ENCODE results near the gene GRHL3. TPM values are rescaled to one million over a fixed set of nuclear protein-coding genes. Genes with fewer than 3 reads are reported as not detected.

GRHL3 gene
- total RNA-seq, 3 donors from 2014 or later, result not detected

DNA sequence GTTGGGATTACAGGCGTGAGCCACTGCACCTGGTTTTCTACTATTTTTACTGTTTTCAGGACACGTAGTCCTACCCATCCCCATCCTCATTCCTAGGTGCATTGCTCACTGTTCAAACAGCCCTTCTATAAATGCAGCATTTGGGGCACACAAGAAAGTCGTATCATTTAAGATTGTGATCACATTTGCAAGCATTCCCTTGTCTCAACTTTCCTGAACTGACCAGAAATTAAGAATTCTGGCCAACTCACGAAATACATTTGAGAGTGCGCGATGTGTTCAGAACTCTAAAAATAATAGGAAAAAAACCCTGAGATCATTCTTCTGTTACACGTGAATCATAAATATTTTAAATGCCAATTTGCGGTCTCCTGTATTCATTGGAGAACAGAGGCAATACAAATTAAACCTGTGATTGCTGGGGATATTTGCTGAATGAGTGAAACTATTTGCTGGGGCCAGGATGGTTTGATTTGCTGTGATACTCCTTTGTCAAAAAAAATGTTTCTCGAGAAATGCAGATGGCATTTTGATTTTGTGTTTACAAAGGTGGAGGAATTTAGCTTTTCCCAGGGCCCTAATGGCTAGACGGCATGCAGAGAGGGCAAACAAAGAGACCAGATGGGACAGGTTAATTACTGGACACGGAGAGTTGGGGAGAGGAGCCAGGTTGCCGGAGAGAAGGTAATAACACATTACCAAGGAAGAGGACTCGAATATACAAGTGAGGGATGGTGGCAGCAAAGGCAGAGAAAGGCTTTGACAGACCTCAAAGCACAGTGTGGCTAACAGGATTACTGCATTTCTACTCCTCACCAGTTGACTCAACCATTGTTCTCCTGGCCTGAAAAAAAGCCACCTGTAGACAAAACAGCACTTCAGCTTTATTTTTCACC is 56.0 kb downstream of the GRHL3 start:
- DNase-seq, result no peak
- Mint-ChIP-seq H3K36me3 (ENCODE audit: insufficient read depth) (peaks cover 7% of the 10 kb centered on the region), H3K4me1 (ENCODE audit: low read depth) (peaks cover 3% of the 10 kb centered on the region), H3K27me3 (ENCODE audit: low read depth) (no peaks in the 10 kb centered on the region), H3K4me3 (no peak overlapping the region), H3K9me3 (no peaks in the 10 kb centered on the region)
- ATAC-seq, result no peak

DNA sequence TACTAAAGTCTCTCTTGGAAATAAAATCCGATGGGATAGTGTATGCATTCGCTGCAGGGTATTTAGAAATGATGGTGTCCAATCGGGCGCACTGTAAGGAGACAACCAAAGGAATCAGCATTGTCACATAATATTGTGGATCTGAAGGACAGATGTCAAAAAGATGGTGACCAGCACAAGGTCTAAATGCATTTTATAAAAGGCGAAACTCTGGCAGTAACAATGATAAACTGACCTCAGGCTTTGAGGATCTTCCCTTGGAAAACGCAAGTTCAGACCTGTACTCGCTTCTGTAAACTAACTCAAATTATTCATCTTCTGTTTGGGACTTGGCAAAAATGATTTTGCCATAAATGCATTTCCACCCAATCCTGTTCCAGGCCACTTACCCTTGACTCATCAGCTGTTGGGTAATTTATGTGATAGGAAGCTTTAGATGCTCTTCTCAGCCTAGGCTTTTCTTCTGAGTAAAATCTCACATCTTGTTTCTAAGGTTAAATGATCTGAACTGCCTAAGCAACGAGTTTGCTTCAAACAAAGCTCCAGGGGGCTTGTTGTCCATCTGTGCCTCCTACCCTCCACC is 60.7 kb downstream of the GRHL3 start:
- H3K9me3 Mint-ChIP-seq, result no peaks in the 10 kb centered on the region
- peaks cover 10% of the 10 kb centered on the region for H3K36me3 Mint-ChIP-seq (ENCODE audit: insufficient read depth)
- no peak for ATAC-seq
- H3K4me1 Mint-ChIP-seq (ENCODE audit: low read depth), result peaks cover 8% of the 10 kb centered on the region
- no peak overlapping the region for H3K4me3 Mint-ChIP-seq
- no peak for DNase-seq
- H3K27me3 Mint-ChIP-seq (ENCODE audit: low read depth), result no peaks in the 10 kb centered on the region

DNA sequence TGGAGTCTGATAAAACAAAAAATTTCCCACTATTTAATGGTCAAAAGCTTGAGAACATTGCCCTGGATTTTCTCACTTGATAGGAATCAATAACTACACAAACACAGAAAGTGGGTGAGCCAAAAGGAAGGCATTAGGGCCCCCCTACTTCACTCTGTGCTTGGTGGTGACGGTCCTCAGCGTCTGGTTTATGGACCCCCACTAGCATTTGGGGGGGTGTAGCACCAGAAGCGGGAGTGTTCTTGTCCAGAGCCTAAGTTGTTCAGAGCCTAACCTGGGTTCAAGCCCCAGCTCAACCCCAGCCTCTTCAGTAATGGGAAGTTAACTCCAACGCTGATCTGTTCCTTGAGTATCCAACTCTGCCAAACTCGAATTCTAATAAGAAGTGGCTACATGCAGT is 61.4 kb downstream of the GRHL3 start:
- Mint-ChIP-seq H3K4me3 (no peak overlapping the region), H3K36me3 (ENCODE audit: insufficient read depth) (peaks cover 10% of the 10 kb centered on the region), H3K27me3 (ENCODE audit: low read depth) (no peaks in the 10 kb centered on the region), H3K9me3 (no peaks in the 10 kb centered on the region), H3K4me1 (ENCODE audit: low read depth) (peaks cover 15% of the 10 kb centered on the region)
- no peak for DNase-seq
- no peak for ATAC-seq

DNA sequence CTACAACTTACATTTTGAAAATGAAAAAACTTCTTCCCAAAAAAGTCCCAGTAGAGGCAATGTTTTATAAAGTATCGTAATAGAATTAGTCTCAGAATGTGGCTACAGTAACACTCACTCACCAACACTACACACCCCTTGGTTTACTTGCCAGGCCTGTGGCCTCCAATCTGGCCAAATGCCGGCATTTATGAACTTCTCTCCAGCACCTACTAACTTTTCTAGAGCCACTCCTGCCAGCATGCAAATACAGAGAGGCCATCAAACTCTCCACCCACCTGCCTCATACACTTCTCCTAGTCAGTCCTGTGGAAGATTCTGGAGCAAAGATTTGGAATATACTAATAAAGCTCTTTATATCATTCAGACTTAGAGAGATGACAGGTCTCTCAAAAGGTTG is 62.1 kb downstream of the GRHL3 start:
- peaks cover 10% of the 10 kb centered on the region for H3K36me3 Mint-ChIP-seq (ENCODE audit: insufficient read depth)
- H3K4me3 Mint-ChIP-seq, result no peak overlapping the region
- no peaks in the 10 kb centered on the region for H3K9me3 Mint-ChIP-seq
- H3K27me3 Mint-ChIP-seq (ENCODE audit: low read depth), result no peaks in the 10 kb centered on the region
- ATAC-seq (no peak), DNase-seq (no peak)
- peaks cover 18% of the 10 kb centered on the region for H3K4me1 Mint-ChIP-seq (ENCODE audit: low read depth)

DNA sequence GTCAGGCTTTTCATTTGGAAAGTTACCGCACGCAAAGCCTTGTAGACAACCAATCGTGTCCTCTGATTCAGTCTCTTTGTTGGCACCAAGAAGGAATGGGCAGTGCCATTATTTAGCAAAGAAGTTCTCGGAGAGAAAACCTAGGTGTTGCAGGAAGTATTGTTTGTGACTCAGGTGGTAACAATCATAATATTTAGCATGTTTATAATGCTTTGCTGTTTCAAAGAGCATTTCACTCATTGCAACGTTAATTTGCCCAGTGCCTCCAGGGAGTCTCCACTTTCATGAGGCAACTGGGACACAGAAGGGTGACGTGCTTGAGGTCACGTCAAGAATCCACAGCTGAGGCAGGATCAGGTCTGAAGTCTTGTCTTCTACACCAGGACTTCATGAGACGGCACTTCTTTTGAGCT is 63.0 kb downstream of the GRHL3 start:
- no peak for ATAC-seq
- Mint-ChIP-seq H3K4me3 (no peak overlapping the region), H3K27me3 (ENCODE audit: low read depth) (no peaks in the 10 kb centered on the region), H3K9me3 (no peaks in the 10 kb centered on the region), H3K36me3 (ENCODE audit: insufficient read depth) (peaks cover 14% of the 10 kb centered on the region), H3K4me1 (ENCODE audit: low read depth) (peaks cover 20% of the 10 kb centered on the region)
- no peak for DNase-seq

DNA sequence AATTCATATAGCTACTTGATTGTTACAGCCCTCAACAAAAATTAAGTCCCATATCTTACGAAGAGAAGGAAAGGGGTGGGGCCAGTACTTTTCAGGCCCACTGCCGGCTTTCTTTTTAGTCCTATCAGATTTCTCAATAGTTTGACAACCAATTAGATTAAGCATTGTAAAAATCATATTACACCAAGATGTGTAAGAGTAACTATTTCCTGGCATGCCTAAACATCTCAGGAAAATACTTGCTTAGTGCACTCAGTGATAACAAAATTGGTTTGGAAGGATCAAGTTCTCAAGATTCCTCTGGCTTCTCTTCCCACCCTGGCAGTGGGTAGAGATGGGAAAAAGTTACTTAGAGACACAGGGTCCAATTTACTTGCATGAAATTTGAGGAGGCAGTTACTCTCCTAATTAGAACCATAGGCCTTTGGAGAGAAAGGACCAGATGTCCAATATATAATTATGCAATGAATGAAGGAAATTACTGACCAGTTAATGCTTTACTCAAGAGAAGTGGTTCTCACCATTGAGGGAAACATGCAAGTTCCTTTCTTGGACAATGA is 64.3 kb downstream of the GRHL3 start:
- Mint-ChIP-seq H3K36me3 (ENCODE audit: insufficient read depth) (peaks cover 11% of the 10 kb centered on the region), H3K4me3 (no peak overlapping the region), H3K4me1 (ENCODE audit: low read depth) (peaks cover 20% of the 10 kb centered on the region), H3K27me3 (ENCODE audit: low read depth) (no peaks in the 10 kb centered on the region), H3K9me3 (no peaks in the 10 kb centered on the region)
- ATAC-seq, result no peak
- DNase-seq, result no peak

DNA sequence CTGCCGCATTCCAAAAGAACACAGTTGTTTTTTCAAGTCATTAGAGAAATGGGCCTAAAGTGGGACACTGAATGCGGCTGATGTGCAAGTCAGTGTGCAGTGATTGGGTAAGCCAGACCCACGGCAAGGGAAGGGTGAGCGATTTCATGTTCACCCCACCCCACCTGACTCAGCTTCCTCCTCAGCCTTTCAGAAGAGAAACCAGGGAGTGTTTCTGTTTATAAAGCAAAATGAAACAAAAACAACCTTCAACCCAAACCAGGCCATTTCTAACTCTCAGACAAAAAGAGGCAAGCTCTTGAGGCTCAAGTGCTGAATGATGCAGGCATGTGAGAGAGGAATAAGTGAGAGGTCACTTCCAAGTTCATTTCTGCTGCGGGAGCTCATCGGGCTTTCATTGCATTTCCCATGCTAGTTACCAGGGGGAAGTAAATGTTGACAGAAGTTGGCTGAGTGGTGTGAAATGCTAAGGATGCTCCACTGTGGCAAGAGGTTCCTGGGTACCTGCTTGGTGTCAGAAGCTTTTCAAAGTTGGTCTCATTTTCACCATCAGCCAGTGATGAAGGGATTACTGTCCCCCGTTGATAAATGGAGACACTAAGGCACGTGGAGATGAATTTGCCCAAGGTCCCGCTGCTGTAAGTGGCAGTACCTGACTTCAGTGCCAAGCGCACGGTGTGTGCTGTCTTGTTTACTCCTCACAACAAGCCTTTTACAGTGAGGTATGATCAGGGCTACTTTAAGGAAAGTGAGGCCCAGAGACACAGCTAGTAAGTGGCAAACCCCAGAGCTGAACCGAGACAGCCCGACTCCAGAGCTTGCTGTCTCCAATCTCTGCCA is 65.3 kb downstream of the GRHL3 start:
- H3K27me3 Mint-ChIP-seq (ENCODE audit: low read depth), result no peaks in the 10 kb centered on the region
- peaks cover 12% of the 10 kb centered on the region for H3K36me3 Mint-ChIP-seq (ENCODE audit: insufficient read depth)
- H3K9me3 Mint-ChIP-seq, result no peaks in the 10 kb centered on the region
- H3K4me3 Mint-ChIP-seq, result no peak overlapping the region
- DNase-seq (peak; percentile 34), ATAC-seq (peak; percentile 88)
- peaks cover 20% of the 10 kb centered on the region for H3K4me1 Mint-ChIP-seq (ENCODE audit: low read depth)

DNA sequence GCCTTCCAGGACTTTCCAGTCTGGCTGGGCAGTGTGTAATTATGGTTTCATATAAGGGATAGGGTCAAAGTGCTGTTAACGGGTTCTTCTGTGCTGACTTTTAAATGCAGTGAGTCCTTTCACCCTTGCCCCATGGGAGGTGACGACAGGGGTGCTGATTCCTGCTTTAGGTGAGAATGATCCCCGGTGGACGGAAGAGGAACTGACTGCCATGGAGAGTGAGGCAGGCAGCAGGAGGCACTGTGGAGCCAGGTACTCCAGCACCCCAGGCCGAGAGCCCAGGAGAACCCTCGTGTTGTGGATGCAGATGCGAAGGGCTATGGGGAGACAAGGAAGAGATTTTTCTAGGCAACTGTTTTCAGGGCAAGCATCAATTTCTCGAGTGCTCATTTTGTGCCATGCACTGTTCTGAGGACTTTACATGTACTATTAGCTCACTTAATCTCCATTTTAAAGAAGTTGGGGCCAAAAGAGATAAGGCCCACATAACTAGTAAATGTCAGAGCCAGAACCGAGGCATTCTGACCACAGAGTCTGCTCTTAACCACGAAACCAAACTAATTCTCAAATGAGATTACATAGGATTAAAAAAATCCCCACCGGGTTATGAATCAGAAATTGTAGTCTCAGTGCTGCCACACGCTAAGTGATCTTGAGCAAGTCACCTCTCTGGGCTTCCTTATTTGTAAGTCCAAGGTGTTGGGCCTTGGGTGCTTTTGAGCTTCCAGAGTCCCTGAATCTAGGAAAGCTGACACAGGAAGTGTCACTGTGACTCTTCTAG is 66.2 kb downstream of the GRHL3 start:
- Mint-ChIP-seq H3K4me3 (no peak overlapping the region), H3K4me1 (ENCODE audit: low read depth) (peaks cover 20% of the 10 kb centered on the region), H3K36me3 (ENCODE audit: insufficient read depth) (peaks cover 14% of the 10 kb centered on the region), H3K27me3 (ENCODE audit: low read depth) (no peaks in the 10 kb centered on the region), H3K9me3 (no peaks in the 10 kb centered on the region)
- ATAC-seq (peak; percentile 64), DNase-seq (peak; percentile 16)

DNA sequence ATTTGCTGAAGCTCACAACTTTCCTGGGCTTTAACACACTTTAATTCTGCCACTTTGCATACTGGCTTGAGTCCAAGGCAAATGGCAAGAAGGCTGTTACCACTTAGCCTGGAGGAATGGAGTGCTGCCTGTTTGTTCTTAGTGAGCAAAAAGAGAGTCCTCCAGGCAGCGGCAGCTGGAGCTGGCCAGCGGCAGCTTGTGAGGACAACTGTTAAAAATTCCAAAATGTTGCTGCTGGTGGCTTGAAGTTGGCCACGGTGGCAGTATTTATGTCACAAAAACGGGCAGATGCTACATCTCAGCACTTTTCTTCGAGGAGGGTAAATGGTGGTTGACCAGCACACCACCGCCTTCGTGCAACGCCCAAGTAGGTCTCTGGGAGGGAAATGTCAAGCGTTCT is 67.1 kb downstream of the GRHL3 start:
- DNase-seq (no peak), ATAC-seq (no peak)
- Mint-ChIP-seq H3K4me1 (ENCODE audit: low read depth) (peaks cover 22% of the 10 kb centered on the region), H3K9me3 (no peaks in the 10 kb centered on the region), H3K4me3 (no peak overlapping the region), H3K36me3 (ENCODE audit: insufficient read depth) (peaks cover 14% of the 10 kb centered on the region), H3K27me3 (ENCODE audit: low read depth) (no peaks in the 10 kb centered on the region)

DNA sequence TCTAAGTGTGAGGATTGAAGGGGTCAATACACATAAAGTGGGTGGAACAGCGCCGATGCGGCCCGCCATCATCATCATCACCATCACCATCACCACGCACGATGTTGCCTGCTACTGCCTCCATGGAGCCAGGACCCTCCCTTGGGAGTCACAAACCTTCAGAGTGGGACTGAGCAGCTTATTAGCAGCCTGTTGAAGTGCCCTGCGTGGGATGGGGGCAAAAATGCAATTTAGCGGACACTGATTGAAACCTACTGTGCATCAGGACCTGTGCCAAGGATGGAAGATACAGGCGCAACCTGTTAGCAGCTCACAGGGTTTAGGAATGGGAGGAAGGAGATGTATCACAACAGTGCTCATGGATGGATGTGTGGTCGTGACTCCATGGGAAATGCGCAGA is 67.8 kb downstream of the GRHL3 start:
- H3K4me3 Mint-ChIP-seq, result no peak overlapping the region
- no peak for DNase-seq
- no peak for ATAC-seq

DNA sequence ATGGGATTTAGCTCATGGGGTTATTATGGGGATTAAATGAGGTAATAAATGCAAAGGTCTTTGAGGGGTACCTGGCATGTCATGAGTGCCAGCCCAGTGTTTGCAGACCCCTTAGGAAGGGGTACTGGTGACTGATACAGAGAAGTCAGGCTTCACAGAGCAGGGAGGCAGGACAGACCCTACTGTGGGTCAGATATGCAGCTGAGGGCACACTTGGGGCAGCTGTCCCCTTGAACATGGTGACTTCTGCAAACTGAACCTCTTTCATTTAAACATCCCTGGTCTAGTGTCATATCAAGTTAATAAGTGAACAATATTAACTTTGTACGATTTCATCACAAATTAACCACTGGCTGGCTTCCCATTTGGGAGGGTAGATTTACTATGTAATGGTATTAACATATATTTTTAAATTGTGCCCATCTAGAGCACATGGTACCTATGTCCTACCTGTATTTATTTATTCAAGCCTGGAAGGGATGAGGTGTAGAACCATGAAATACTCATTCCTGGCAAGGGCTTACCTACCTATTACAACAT is 68.5 kb downstream of the GRHL3 start:
- Mint-ChIP-seq H3K4me3 (no peak overlapping the region), H3K9me3 (no peaks in the 10 kb centered on the region), H3K4me1 (ENCODE audit: low read depth) (peaks cover 36% of the 10 kb centered on the region), H3K36me3 (ENCODE audit: insufficient read depth) (peaks cover 14% of the 10 kb centered on the region), H3K27me3 (ENCODE audit: low read depth) (no peaks in the 10 kb centered on the region)
- ATAC-seq (no peak), DNase-seq (no peak)

More for the DNA sequence above, 67.8 kb downstream of the GRHL3 start:
- H3K9me3 Mint-ChIP-seq, result no peaks in the 10 kb centered on the region
- H3K27me3 Mint-ChIP-seq (ENCODE audit: low read depth), result no peaks in the 10 kb centered on the region
- peaks cover 29% of the 10 kb centered on the region for H3K4me1 Mint-ChIP-seq (ENCODE audit: low read depth)
- peaks cover 14% of the 10 kb centered on the region for H3K36me3 Mint-ChIP-seq (ENCODE audit: insufficient read depth)

DNA sequence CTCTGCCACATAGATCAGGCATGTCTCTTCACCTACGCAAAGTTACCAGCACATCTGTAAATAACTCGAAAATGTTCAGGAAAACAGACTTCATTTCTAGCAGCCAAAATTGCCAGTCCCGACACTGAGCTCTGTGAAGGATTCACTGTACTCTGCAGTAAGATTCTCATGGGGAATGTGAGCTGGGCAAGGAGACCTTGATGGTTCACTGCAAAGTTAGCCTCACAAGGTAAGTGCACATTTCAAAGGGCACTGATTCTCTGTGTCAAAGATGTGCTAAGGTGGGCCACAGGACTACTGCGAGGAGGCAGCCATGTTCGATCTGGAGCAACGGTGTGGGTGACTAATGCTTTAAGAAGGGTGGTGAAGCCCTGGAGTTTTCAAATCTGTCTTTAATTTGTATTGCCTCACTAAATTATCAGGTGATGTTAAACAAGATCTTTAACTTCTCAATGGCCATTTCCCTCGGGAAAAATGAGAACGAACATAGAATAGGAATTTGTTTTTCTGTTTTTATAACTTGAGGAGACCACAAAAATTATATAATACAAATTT is 69.3 kb downstream of the GRHL3 start:
- Mint-ChIP-seq H3K4me3 (no peak overlapping the region), H3K9me3 (no peaks in the 10 kb centered on the region), H3K4me1 (ENCODE audit: low read depth) (peaks cover 43% of the 10 kb centered on the region), H3K27me3 (ENCODE audit: low read depth) (no peaks in the 10 kb centered on the region), H3K36me3 (ENCODE audit: insufficient read depth) (peaks cover 11% of the 10 kb centered on the region)
- ATAC-seq (no peak), DNase-seq (no peak)

DNA sequence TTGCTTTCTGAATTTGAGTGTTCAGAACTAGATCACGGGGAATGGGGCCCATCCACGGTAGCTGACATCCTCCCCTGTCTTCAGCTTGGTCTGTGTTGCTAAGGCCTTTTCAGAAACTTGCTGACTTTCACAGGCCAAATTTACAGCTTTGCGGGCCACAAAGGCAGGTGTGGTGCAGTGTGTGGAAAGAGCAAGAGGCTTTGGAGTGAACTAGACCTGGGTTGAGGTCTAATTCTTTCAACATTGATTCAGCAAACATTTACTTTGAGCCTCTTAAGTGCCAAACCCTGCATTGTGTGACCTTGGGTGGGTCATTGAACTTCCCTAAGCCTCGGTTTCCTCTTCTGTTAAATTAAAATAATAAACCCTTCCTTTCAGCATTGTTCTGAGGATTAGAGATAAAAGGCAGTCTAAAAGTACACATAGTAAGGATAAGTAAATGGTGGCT is 70.1 kb downstream of the GRHL3 start:
- no peak for DNase-seq
- peaks cover 11% of the 10 kb centered on the region for H3K36me3 Mint-ChIP-seq (ENCODE audit: insufficient read depth)
- no peak for ATAC-seq
- peaks cover 44% of the 10 kb centered on the region for H3K4me1 Mint-ChIP-seq (ENCODE audit: low read depth)
- H3K9me3 Mint-ChIP-seq, result no peaks in the 10 kb centered on the region
- no peaks in the 10 kb centered on the region for H3K27me3 Mint-ChIP-seq (ENCODE audit: low read depth)
- no peak overlapping the region for H3K4me3 Mint-ChIP-seq
